MM.1S (cell line): ENCODE measurements around the gene OGFR.

Experiments used
- DNase-seq: peaks from one replicate; pipeline ENCODE4 v3.0.0-alpha.2; 2015
- H2AFZ ChIP-seq: fragments of 300-600 bp; sonication (generic); 2 replicates; pipeline ENCODE4 v1.6.0; 2016; ENCODE audit warnings: antibody characterized with exemption, low read length
- H3F3A ChIP-seq: fragments of 300-600 bp; sonication (generic); 2 replicates; pipeline ENCODE4 v1.6.1; 2016; ENCODE audit warnings: mild to moderate bottlenecking, antibody characterized with exemption, low read length, moderate library complexity, mixed read lengths; ENCODE audit not compliant: insufficient read depth
- H3K27ac ChIP-seq: fragments of 300-600 bp; sonication (generic); 2 replicates; pipeline ENCODE4 v1.5.1; 2016; ENCODE audit warnings: mild to moderate bottlenecking, low read length
- H3K27me3 ChIP-seq: fragments of 300-600 bp; sonication (generic); replicated peaks from 2 replicates; pipeline ENCODE4 v1.6.0; 2016; ENCODE audit warnings: low read length; ENCODE audit not compliant: insufficient read depth
- H3K36me3 ChIP-seq: fragments of 300-600 bp; sonication (generic); replicated peaks from 2 replicates; pipeline ENCODE4 v1.6.1; 2016; ENCODE audit warnings: mild to moderate bottlenecking, low read length, mixed read lengths; ENCODE audit not compliant: insufficient read depth
- H3K4me1 ChIP-seq: fragments of 300-600 bp; sonication (generic); 2 replicates; pipeline ENCODE4 v1.6.1; 2016; ENCODE audit warnings: low read length, mixed read lengths
- H3K4me2 ChIP-seq: fragments of 300-600 bp; sonication (generic); 2 replicates; pipeline ENCODE4 v1.6.0; 2016; ENCODE audit warnings: low read depth, low read length
- H3K4me3 ChIP-seq: fragments of 300-600 bp; sonication (generic); 2 replicates; pipeline ENCODE4 v1.5.1; 2016; ENCODE audit warnings: low read length, mixed read lengths
- H3K79me2 ChIP-seq: fragments of 300-600 bp; sonication (generic); 2 replicates; pipeline ENCODE4 v1.6.1; 2016; ENCODE audit warnings: mixed run types, low read length, mixed read lengths
- H3K9ac ChIP-seq: fragments of 300-600 bp; sonication (generic); 2 replicates; pipeline ENCODE4 v1.6.1; 2016; ENCODE audit warnings: low read length, mixed read lengths
- H3K9me2 ChIP-seq: fragments of 300-600 bp; sonication (generic); replicated peaks from 2 replicates; pipeline ENCODE4 v1.6.1; 2016; ENCODE audit warnings: mild to moderate bottlenecking, low read length, mixed read lengths; ENCODE audit not compliant: insufficient read depth
- H3K9me3 ChIP-seq: fragments of 300-600 bp; sonication (generic); replicated peaks from 2 replicates; pipeline ENCODE4 v1.6.1; 2016; ENCODE audit warnings: mild to moderate bottlenecking, low read length, mixed read lengths; ENCODE audit not compliant: insufficient read depth
- H4K20me1 ChIP-seq: fragments of 300-600 bp; sonication (generic); 2 replicates; pipeline ENCODE4 v1.6.1; 2016; ENCODE audit warnings: mild to moderate bottlenecking, low read length, moderate library complexity, mixed read lengths; ENCODE audit not compliant: insufficient read depth
- EZH2 ChIP-seq: fragments of 300-600 bp; sonication (generic); optimal IDR thresholded peaks from 2 replicates; pipeline ENCODE3; 2017; ENCODE audit warnings: low read depth, mild to moderate bottlenecking, antibody characterized with exemption, low read length, mixed read lengths
- EZH2phosphoT487 ChIP-seq: fragments of 300-600 bp; sonication (generic); IDR thresholded peaks from 2 replicates; pipeline ENCODE4 v1.6.1; 2018; ENCODE audit warnings: antibody characterized with exemption, low read length
- TF ChIP-seq, protein P1 (sequence below): fragments of 300-600 bp; sonication (generic); IDR thresholded peaks from 2 replicates; pipeline ENCODE4 v1.5.1; 2016; ENCODE audit warnings: antibody characterized with exemption, low read length, mixed read lengths

OGFR gene

GRCh38 chr20:62835931-62836861 lies 31.6 kb downstream of the OGFR start:
- Histone ChIP-seq H3K79me2 (no peaks in the 10 kb centered on the region), H3K4me3 (no peak overlapping the region), H4K20me1 (no peaks in the 10 kb centered on the region), H3K4me2 (no peak overlapping the region), H3K9me3 (no peaks in the 10 kb centered on the region), H2AFZ (no peak overlapping the region), H3K36me3 (no peaks in the 10 kb centered on the region), H3K4me1 (peaks cover 10% of the 10 kb centered on the region), H3F3A (peaks cover 13% of the 10 kb centered on the region), H3K9me2 (no peaks in the 10 kb centered on the region), H3K9ac (no peak overlapping the region), H3K27me3 (peaks cover 42% of the 10 kb centered on the region), H3K27ac (no peak overlapping the region)
- TF ChIP-seq, protein P1, sequence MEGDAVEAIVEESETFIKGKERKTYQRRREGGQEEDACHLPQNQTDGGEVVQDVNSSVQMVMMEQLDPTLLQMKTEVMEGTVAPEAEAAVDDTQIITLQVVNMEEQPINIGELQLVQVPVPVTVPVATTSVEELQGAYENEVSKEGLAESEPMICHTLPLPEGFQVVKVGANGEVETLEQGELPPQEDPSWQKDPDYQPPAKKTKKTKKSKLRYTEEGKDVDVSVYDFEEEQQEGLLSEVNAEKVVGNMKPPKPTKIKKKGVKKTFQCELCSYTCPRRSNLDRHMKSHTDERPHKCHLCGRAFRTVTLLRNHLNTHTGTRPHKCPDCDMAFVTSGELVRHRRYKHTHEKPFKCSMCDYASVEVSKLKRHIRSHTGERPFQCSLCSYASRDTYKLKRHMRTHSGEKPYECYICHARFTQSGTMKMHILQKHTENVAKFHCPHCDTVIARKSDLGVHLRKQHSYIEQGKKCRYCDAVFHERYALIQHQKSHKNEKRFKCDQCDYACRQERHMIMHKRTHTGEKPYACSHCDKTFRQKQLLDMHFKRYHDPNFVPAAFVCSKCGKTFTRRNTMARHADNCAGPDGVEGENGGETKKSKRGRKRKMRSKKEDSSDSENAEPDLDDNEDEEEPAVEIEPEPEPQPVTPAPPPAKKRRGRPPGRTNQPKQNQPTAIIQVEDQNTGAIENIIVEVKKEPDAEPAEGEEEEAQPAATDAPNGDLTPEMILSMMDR = no peak
- TF ChIP-seq EZH2 = no peak
- no peak for TF ChIP-seq EZH2phosphoT487
- DNase-seq = no peak

GRCh38 chr20:62836967-62837490 lies 32.4 kb downstream of the OGFR start:
- Histone ChIP-seq H3K79me2 (no peaks in the 10 kb centered on the region), H3K27ac (no peak overlapping the region), H2AFZ (no peak overlapping the region), H3K4me3 (no peak overlapping the region), H3F3A (peaks cover 11% of the 10 kb centered on the region), H3K36me3 (no peaks in the 10 kb centered on the region), H3K4me1 (peaks cover 8% of the 10 kb centered on the region), H3K9me3 (no peaks in the 10 kb centered on the region), H3K27me3 (peaks cover 42% of the 10 kb centered on the region), H3K9me2 (no peaks in the 10 kb centered on the region), H3K4me2 (no peak overlapping the region), H3K9ac (no peak overlapping the region), H4K20me1 (no peaks in the 10 kb centered on the region)
- no peak for TF ChIP-seq EZH2phosphoT487
- TF ChIP-seq EZH2 = no peak
- TF ChIP-seq, protein P1 = no peak
- no peak for DNase-seq

GRCh38 chr20:62837790-62838127 lies 33.1 kb downstream of the OGFR start:
- Histone ChIP-seq H3K4me1 (peaks cover 3% of the 10 kb centered on the region), H3K4me2 (no peak overlapping the region), H3K9me3 (no peaks in the 10 kb centered on the region), H3K9me2 (no peaks in the 10 kb centered on the region), H4K20me1 (no peaks in the 10 kb centered on the region), H3F3A (peaks cover 4% of the 10 kb centered on the region; the same call in 1 of the 2 replicates), H3K9ac (no peak overlapping the region), H2AFZ (no peak overlapping the region), H3K36me3 (no peaks in the 10 kb centered on the region), H3K27ac (no peak overlapping the region), H3K79me2 (no peaks in the 10 kb centered on the region), H3K27me3 (peaks cover 42% of the 10 kb centered on the region), H3K4me3 (no peak overlapping the region)
- no peak for DNase-seq
- no peak for TF ChIP-seq EZH2
- TF ChIP-seq, protein P1 = no peak
- no peak for TF ChIP-seq EZH2phosphoT487
